ENCODE data around the gene NPAP1.
"Not testable (repeated sequence)": the region's sequence is repeated elsewhere in the genome, so short reads cannot be mapped to it uniquely, and the experiment has no call there.

NPAP1 gene, protein sequence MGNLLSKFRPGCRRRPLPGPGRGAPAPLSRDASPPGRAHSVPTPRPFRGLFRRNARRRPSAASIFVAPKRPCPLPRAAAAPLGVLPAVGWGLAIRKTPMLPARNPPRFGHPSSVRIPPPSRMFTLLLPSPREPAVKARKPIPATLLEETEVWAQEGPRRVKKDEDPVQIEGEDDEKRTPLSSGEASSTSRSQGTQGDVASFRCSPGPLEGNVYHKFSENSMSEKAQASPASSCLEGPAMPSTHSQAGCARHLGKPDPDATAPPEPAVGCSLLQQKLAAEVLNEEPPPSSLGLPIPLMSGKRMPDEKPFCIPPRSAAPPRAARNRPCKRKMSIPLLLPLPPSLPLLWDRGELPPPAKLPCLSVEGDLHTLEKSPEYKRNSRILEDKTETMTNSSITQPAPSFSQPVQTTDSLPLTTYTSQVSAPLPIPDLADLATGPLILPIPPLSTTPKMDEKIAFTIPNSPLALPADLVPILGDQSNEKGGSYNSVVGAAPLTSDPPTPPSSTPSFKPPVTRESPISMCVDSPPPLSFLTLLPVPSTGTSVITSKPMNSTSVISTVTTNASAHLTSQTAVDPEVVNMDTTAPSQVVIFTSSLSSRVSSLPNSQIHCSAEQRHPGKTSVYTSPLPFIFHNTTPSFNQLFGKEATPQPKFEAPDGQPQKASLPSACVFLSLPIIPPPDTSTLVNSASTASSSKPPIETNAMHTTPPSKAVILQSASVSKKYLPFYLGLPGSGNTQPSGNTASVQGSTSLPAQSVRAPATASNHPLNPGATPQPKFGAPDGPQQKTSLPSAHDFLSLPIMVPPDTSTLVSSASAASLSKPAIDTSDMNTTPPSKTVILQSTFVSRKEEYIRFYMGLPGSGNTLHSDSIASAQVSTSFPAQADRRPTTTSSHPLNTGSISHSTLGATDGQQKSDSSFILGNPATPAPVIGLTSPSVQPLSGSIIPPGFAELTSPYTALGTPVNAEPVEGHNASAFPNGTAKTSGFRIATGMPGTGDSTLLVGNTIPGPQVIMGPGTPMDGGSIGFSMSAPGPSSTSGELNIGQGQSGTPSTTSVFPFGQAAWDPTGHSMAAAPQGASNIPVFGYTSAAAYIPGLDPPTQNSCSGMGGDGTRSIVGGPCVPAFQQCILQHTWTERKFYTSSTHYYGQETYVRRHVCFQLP

GRCh38 chr15:24675332-24676144 is at the start of gene NPAP1:
TSS of gene NPAP1 (plus strand) at chr15:24675775. CDS start at chr15:24675868, 93 bp downstream.
- no peak for DNase-seq (ENCODE audit: low read depth)

GRCh38 chr15:24627443-24627842 is 48.1 kb upstream of the NPAP1 start:
- no peak for DNase-seq (ENCODE audit: low read depth)

DNA sequence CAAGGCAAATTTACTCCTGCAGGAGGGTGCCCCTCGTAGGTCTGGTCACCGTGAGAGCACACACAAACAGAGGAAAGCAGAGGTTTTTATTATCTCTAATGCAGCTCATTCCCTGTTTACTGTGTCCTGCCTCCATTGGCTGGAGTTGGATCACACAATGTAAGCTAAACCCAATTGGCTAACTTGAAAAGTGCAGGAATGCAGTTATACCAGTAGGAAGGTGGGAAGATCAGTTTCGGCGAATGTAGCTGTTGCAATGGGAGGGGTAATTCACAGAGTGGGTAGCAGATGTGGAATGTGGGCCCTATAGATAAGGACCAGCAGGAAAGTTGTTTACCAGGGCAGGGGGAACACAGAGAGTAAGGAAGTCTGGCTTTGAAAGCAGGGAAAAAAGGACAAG is 42.5 kb upstream of the NPAP1 start:
- DNase-seq (ENCODE audit: low read depth), result no peak

DNA sequence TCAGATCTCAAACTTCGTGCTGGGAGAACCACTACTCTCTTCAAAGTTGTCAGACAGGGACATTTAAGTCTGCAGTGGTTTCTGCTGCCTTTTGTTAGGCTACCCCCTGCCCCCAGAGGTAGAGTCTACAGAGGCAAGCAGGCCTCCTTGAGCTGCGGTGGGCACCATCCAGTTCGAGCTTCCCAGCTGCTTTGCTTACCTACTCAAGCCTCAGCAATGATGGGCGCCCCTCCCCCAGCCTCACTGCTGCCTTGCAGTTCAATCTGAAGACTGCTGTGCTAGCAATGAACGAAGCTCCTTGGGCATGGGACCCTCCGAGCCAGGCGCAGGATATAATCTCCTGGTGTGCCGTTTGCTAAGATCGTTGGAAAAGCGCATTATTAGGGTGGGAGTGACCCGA is 36.2 kb upstream of the NPAP1 start:
- not testable (repeated sequence) for DNase-seq (ENCODE audit: low read depth)

DNA sequence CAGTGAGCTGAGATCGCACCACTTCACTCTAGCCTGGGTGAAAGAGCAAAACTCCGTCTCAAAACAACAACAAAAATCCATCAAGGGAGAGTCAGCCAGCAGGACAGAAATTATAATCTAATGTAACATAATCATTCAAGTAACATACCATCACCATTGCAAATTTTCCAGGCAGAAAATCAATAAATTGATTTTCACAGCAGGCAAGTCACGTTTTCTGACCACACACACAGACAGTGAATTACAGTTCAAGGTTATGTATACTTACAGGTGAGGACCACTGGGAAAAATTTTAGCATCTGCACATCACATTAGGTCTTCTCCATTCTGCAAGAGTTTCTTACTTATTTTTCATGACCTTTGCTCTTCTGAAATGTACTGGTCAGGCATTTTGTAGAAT is 29.9 kb upstream of the NPAP1 start:
- no peak for DNase-seq (ENCODE audit: low read depth)

DNA sequence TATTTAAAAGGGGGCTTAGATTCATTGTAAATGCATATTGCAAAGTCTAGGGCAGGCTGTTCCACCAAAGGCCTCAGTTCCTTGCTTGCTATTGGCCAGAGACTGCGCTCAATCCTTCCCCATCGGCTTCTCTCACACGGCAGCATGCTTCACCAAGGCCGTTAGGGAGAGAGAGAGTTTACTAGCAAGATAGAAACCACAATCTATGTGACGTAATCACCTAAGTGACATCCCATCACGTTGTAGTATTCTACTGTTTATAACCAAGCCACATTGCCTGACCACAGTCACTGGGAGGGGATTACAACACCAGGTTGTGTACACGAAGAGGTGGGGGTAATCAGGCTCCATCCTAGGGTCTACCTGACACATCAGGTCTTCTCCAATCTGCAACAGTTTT is 16.0 kb upstream of the NPAP1 start:
- no peak for DNase-seq (ENCODE audit: low read depth)

- DNase-seq (ENCODE audit: low read depth), result no peak
Observed at GRCh38 chr15:24662991-24663390, 12.6 kb upstream of the NPAP1 start.

DNA sequence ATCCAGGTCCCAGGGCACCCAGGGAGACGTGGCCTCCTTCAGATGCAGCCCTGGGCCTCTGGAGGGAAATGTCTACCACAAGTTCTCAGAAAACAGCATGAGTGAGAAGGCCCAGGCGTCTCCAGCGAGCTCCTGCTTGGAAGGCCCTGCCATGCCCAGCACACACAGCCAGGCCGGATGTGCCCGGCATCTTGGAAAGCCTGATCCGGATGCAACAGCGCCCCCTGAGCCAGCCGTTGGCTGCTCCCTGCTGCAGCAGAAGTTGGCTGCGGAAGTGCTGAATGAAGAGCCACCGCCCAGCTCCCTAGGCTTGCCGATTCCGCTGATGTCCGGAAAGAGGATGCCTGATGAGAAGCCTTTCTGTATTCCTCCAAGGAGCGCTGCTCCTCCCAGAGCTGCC is 856 bp downstream of the NPAP1 start:
- no peak for DNase-seq (ENCODE audit: low read depth)

GRCh38 chr15:24678485-24678884 is 2.9 kb downstream of the NPAP1 start:
- DNase-seq (ENCODE audit: low read depth), result no peak

GRCh38 chr15:24682002-24682401 is 6.4 kb downstream of the NPAP1 start:
- no peak for DNase-seq (ENCODE audit: low read depth)

GRCh38 chr15:24682905-24683304 is 7.3 kb downstream of the NPAP1 start:
- not testable (repeated sequence) for DNase-seq (ENCODE audit: low read depth)

DNA sequence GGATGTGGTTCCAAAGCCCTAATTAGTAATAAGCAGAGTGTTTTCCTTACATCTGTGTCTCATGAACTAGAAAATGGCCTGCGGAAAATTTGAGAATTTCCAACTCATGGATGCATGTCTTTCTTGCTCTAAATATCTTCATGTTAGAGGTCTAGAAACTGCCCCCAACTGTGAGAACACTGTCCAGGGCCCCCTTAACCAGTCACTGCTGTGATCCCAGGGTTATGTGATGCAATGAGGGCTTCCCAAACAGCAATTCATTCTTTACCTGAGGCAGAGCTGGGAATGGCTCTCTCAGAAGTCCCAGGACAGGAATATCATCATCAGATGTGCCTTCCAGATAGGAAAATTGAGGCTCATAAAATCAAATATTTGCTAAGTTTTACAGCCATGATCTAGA is 8.2 kb downstream of the NPAP1 start:
- no peak for DNase-seq (ENCODE audit: low read depth)

DNA sequence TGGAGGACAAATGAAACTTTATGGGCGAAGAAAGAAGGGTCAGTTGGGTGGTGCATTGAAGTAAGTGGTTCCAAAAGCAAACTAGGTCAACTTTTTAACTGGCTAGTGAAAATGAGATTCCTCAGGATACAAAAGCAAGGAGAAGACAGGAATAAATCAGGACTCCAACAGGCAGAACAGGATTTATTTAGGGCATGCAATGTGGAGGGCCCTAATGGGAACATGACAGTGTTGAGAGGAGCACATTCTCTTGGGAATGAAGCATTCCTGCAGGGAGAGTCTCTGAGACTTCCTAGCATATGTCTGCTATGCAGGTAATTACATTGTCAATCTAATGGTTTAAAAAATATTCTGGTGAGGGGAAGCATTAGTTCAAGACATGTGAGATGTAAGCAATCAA is 8.7 kb downstream of the NPAP1 start:
- no peak for DNase-seq (ENCODE audit: low read depth)

- no peak for DNase-seq (ENCODE audit: low read depth)
Observed at GRCh38 chr15:24696201-24696600, 20.6 kb downstream of the NPAP1 start.

GRCh38 chr15:24696842-24697241 is 21.3 kb downstream of the NPAP1 start:
- DNase-seq (ENCODE audit: low read depth), result no peak

GRCh38 chr15:24718289-24719082 is 42.9 kb downstream of the NPAP1 start:
- DNase-seq (ENCODE audit: low read depth), result no peak

DNA sequence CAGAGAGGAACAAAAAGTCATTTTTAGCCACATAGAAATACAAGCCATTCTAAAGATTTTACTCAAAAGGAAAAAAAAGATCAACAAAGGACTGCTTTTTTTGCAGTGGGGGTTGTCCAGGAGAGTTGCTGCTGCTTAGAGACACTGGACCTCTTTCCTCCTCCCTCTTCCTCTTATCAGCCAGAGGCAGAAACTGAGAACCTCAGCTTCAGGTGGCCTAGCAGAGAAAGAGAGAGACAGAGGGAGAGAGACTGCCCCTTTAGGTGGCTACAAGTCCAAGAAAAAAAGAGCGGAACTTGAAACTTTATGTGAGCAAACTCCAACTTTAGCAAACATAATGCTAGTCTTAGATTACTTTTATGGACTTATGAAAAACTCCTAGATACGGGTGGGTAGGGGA is 54.2 kb downstream of the NPAP1 start:
- DNase-seq (ENCODE audit: low read depth), result no peak
